ENCODE data around the gene OPRD1.
"Not testable (repeated sequence)": the region's sequence is repeated elsewhere in the genome, so short reads cannot be mapped to it uniquely, and the experiment has no call there.

Gene OPRD1

DNA sequence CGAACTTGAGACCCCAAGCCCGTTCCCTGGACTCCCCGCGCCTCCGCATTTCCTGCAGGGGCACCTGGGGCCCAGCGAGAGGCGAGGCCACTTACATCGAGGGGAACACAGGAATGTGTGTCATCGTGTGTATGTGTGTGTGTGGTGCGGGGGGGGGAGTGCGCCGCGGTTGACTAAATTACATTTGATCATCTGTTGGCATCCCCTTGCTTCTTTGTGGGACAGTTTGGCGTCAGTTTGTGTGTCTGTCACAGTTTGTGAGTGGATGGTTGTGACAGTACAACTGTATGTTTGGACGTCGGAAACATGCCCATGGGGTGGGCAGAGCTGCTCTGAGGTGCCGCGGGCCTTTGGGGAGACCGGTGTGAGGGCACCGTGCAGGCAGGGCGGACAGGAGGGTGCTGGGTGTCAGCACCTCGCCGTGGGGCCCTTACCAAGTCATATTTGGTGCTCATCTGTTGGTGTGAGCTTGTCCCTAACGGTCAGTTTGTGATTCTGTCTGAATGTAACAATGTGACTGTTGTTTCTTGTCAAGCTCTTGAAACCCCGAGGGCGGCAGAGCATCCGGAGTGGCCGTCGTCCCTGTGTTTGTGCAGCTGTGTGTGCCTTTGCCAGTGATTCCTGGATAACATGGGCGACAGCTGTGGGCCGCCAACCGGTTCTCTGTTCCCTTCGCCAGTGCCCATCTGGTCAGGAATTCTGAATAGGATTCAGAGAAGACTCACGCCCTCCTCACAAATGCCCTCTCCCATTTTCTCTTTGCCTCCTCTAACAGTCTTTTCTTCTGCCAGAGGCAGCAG is 899 bp downstream of the OPRD1 start:
- Mint-ChIP-seq H3K36me3 (no peaks in the 10 kb centered on the region), H3K27ac (no peak overlapping the region), H3K9me3 (no peaks in the 10 kb centered on the region), H3K4me3 (no peak overlapping the region), H3K27me3 (peaks cover 33% of the 10 kb centered on the region), H3K4me1 (peaks cover 6% of the 10 kb centered on the region)
- DNase-seq (ENCODE audit: low spot score in 2 of 2) = no peak
- ATAC-seq (ENCODE audit: low read depth) = no peak

- Mint-ChIP-seq H3K36me3 (no peaks in the 10 kb centered on the region), H3K27ac (no peak overlapping the region), H3K4me3 (no peak overlapping the region), H3K27me3 (peaks cover 39% of the 10 kb centered on the region), H3K4me1 (peaks cover 6% of the 10 kb centered on the region), H3K9me3 (no peaks in the 10 kb centered on the region)
- ATAC-seq (ENCODE audit: low read depth) (no peak), DNase-seq (ENCODE audit: low spot score in 2 of 2) (no peak)
Measured at GRCh38 chr1:28813931-28814465, 2.0 kb downstream of the OPRD1 start.

- no peak for ATAC-seq (ENCODE audit: low read depth)
Measured at GRCh38 chr1:28815533-28816185, 3.7 kb downstream of the OPRD1 start.

DNA sequence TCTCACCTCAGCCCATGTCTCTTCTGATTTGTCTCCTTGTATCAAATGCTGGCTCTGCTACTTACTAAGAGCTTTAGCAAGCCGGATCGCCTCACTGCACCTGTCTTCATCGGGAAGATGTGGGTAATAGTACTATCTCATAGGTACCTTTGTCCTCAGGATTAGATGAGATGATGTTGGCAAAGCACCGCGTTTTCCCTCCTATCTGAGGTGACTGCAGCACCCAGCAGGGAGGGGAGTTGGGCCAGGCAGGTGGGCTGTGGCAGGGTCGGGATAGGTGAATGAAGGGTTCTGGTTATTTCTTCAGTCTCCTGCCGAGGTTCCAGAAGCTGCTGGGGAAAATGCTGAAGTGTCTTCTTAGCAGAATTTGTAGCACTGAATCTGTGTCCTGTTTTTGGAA is 5.2 kb downstream of the OPRD1 start:
- no peak for DNase-seq (ENCODE audit: low spot score in 2 of 2)
- no peak overlapping the region for H3K4me3 Mint-ChIP-seq
- no peaks in the 10 kb centered on the region for H3K9me3 Mint-ChIP-seq
- H3K27ac Mint-ChIP-seq = no peak overlapping the region
- peaks cover 6% of the 10 kb centered on the region for H3K4me1 Mint-ChIP-seq
- peaks cover 27% of the 10 kb centered on the region for H3K27me3 Mint-ChIP-seq
- no peaks in the 10 kb centered on the region for H3K36me3 Mint-ChIP-seq
- ATAC-seq (ENCODE audit: low read depth) = no peak

More at GRCh38 chr1:28815533-28816185, 3.7 kb downstream of the OPRD1 start:
- H3K4me1 Mint-ChIP-seq = peaks cover 6% of the 10 kb centered on the region
- no peaks in the 10 kb centered on the region for H3K9me3 Mint-ChIP-seq
- H3K27me3 Mint-ChIP-seq = peaks cover 32% of the 10 kb centered on the region
- DNase-seq (ENCODE audit: low spot score in 2 of 2) = no peak
- no peak overlapping the region for H3K27ac Mint-ChIP-seq
- no peaks in the 10 kb centered on the region for H3K36me3 Mint-ChIP-seq
- no peak overlapping the region for H3K4me3 Mint-ChIP-seq

DNA sequence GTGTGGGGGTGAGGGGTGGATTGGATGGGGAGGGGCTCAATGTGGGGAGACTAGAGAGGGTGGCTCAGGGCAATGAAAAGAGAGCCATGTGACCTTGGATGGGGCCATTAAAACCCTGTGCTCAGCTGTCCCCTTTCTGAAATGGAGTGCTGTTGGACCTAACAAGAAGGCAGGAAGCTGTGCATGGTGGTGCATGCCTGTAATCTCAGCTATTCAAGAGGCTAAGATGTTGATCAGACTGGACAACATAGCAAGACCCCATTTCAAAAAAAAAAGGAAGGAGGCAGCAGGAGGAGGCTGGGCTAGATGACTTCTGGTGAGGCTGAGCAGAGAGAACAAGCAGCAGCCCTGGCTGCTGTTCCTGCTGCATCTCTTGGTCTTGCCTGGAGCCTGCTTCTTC is 7.0 kb downstream of the OPRD1 start:
- H3K27me3 Mint-ChIP-seq = peaks cover 20% of the 10 kb centered on the region
- H3K4me1 Mint-ChIP-seq = peaks cover 3% of the 10 kb centered on the region
- H3K27ac Mint-ChIP-seq = no peak overlapping the region
- H3K4me3 Mint-ChIP-seq = no peak overlapping the region
- H3K36me3 Mint-ChIP-seq = no peaks in the 10 kb centered on the region
- ATAC-seq (ENCODE audit: low read depth) (no peak), DNase-seq (ENCODE audit: low spot score in 2 of 2) (no peak)
- H3K9me3 Mint-ChIP-seq = no peaks in the 10 kb centered on the region

DNA sequence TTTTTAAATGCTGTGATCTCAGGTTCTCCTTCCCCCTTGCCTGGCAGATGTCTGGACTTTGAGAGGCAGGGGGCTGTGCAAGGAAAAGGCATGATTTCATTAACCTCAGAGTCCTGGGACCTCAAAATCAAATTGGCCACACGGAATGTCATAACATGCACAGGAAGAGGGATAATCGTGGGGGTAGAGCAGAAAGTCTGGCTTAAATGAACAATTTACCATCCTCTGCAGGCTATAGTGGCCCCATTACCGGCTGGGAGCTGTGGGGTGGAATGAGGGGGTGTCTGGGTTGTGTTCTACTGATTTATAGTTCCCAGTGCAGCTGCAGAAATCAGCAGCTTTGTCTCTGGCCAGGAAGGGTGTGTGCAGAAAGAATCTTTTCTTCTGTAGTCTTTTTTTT is 10.8 kb downstream of the OPRD1 start:
- Mint-ChIP-seq H3K4me1 (no peaks in the 10 kb centered on the region), H3K36me3 (no peaks in the 10 kb centered on the region), H3K4me3 (no peak overlapping the region), H3K27me3 (peaks cover 15% of the 10 kb centered on the region), H3K27ac (no peak overlapping the region), H3K9me3 (no peaks in the 10 kb centered on the region)
- DNase-seq (ENCODE audit: low spot score in 2 of 2) (no peak), ATAC-seq (ENCODE audit: low read depth) (no peak)

- H3K27me3 Mint-ChIP-seq = peaks cover 11% of the 10 kb centered on the region
- not testable (repeated sequence) for H3K27ac Mint-ChIP-seq; H3K4me1 Mint-ChIP-seq; H3K4me3 Mint-ChIP-seq; H3K36me3 Mint-ChIP-seq; ATAC-seq (ENCODE audit: low read depth); H3K9me3 Mint-ChIP-seq; DNase-seq (ENCODE audit: low spot score in 2 of 2)
Measured at GRCh38 chr1:28824061-28824460, 12.1 kb downstream of the OPRD1 start.

DNA sequence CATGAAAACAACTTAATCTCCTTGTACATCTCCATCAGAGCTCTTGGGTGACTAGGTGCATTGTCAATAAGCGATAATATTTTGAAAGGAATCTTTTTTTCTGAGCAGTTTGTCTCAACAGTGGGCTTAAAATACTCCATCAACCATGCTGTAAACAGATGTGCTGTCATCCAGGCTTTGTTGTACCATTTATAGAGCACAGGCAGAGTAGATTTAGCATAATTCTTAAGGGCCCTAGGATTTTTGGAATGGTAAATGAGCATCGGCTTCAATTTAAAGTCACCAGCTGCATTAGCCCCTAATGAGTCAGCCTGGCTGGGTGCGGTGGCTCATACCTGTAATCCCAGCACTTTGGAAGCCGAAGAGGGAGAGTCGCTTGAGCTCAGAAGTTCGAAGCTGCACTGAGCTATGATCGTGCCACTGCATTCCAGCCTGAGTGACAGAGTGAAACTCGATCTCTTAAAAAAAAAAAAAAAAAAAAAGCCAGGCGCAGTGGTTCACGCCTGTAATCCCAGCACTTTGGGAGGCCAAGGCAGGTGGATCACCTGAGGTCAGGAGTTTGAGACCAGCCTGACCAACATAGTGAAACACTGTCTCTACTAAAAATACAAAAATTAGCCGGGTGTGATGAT is 16.4 kb downstream of the OPRD1 start:
- not testable (repeated sequence) for H3K4me3 Mint-ChIP-seq; H3K36me3 Mint-ChIP-seq; ATAC-seq (ENCODE audit: low read depth); H3K27ac Mint-ChIP-seq; DNase-seq (ENCODE audit: low spot score in 2 of 2); H3K9me3 Mint-ChIP-seq; H3K4me1 Mint-ChIP-seq
- H3K27me3 Mint-ChIP-seq = peaks cover 12% of the 10 kb centered on the region

DNA sequence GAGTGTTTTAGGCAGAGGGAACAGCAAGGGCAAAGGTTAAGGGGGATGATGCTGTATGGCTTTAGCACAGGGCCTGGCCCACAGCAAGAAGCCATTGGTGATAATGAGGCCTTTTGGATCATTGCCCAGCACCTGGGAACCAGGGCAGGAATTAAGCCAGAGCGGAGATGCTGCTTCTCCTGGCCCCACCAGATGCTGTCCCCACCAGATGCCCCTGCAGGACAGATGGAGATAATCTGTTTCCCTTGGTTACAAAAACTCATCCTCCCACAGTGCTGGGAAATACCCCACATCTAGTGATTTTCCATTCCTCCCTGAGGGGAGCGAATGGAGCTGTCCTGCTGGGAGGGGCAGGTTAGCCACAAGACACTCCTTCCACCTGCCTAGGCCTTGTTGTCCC is 18.8 kb downstream of the OPRD1 start:
- Mint-ChIP-seq H3K36me3 (no peaks in the 10 kb centered on the region), H3K27ac (no peak overlapping the region), H3K27me3 (peaks cover 10% of the 10 kb centered on the region), H3K4me3 (no peak overlapping the region), H3K9me3 (no peaks in the 10 kb centered on the region), H3K4me1 (no peaks in the 10 kb centered on the region)
- ATAC-seq (ENCODE audit: low read depth) (no peak), DNase-seq (ENCODE audit: low spot score in 2 of 2) (no peak)

DNA sequence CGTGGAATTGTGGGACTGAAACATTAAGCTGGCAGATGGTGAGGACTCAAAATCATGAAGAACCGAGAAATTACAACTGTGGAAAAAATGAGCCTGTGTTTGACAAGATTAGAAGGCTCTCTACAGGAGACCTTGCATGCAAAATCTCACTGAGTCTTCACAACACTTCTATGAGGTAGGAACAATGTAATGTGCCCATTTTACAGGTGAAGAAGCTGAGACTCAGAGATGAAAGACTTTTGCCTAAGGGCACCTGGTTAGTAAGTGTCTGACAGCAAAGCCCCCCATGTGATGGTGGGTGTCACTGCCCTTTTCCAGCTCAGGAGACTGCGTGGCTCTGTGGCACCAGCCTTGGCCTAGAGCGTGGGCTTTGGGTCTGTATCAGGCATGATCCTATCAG is 21.0 kb downstream of the OPRD1 start:
- Mint-ChIP-seq H3K27me3 (peaks cover 5% of the 10 kb centered on the region), H3K4me3 (no peak overlapping the region), H3K9me3 (no peaks in the 10 kb centered on the region), H3K4me1 (no peaks in the 10 kb centered on the region), H3K27ac (no peak overlapping the region), H3K36me3 (no peaks in the 10 kb centered on the region)
- DNase-seq (ENCODE audit: low spot score in 2 of 2) = no peak
- no peak for ATAC-seq (ENCODE audit: low read depth)

- Mint-ChIP-seq H3K4me3 (no peak overlapping the region), H3K9me3 (no peaks in the 10 kb centered on the region), H3K27me3 (peaks cover 5% of the 10 kb centered on the region), H3K27ac (no peak overlapping the region), H3K4me1 (no peaks in the 10 kb centered on the region), H3K36me3 (no peaks in the 10 kb centered on the region)
- ATAC-seq (ENCODE audit: low read depth) (no peak), DNase-seq (ENCODE audit: low spot score in 2 of 2) (no peak)
Measured at GRCh38 chr1:28833381-28833780, 21.4 kb downstream of the OPRD1 start.

GRCh38 chr1:28835237-28835650 is 23.3 kb downstream of the OPRD1 start:
- no peaks in the 10 kb centered on the region for H3K9me3 Mint-ChIP-seq
- no peak for DNase-seq (ENCODE audit: low spot score in 2 of 2)
- H3K27ac Mint-ChIP-seq = no peak overlapping the region
- H3K27me3 Mint-ChIP-seq = peaks cover 4% of the 10 kb centered on the region
- ATAC-seq (ENCODE audit: low read depth) = no peak
- no peaks in the 10 kb centered on the region for H3K36me3 Mint-ChIP-seq
- no peaks in the 10 kb centered on the region for H3K4me1 Mint-ChIP-seq
- H3K4me3 Mint-ChIP-seq = no peak overlapping the region

DNA sequence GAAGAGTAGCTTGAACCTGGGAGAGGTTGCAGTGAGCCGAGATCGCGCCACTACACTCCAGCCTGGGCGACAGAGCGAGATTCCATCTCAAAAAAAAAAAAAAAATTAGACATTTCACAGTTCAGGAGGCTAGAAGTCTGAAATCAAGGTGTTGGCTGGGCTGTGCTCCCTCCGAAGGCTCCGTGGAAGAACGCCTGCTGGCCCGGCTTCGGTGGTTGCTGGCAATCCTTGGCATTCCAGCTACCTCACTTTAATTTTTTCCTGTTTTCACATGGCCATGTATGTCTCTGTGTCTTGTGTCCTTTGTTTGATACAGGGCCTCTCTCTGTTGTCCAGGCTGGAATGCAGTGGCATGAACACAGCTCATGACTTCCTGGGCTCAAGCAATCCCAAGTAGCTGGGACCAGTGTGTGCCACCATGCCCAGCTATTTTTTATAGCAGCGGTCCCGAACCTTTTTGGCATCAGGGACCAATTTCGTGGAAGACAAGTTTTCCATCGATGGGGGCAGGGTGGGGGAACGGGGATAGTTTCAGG is 24.5 kb downstream of the OPRD1 start:
- Mint-ChIP-seq H3K4me1 (no peaks in the 10 kb centered on the region), H3K36me3 (no peaks in the 10 kb centered on the region), H3K9me3 (no peaks in the 10 kb centered on the region), H3K27me3 (peaks cover 4% of the 10 kb centered on the region), H3K4me3 (no peak overlapping the region), H3K27ac (no peak overlapping the region)
- ATAC-seq (ENCODE audit: low read depth) (no peak), DNase-seq (ENCODE audit: low spot score in 2 of 2) (no peak)

DNA sequence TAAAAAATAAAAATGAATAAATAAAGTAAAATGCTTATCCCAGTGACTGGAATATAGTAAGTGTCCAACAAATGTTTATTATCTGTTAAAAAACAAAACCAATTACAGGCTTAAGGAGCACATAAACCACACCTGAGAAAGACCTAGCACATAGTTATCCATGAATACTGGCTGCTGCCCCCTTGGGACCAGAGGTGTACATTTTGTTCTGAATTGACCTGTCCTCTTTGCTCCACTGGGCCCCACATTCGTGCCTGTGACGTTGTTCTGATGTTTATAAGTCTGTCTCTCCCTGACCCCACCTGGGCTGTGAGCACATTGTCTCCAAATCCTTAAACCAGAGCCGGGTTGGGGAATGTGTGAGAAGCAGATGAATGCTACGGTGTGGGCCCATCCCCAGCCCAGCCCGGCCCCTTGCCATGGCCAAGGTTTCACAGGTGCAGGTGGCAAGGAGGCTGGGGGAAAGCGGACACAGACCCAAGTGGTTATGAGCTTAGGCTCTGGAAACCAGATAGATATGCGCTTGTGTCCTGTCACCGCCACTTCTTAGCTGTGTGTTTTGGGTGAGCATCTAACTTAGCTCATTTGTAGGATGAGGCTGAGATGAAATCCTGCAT is 29.1 kb downstream of the OPRD1 start:
- Mint-ChIP-seq H3K36me3 (no peaks in the 10 kb centered on the region), H3K27ac (no peak overlapping the region), H3K4me1 (peaks cover 4% of the 10 kb centered on the region), H3K9me3 (no peaks in the 10 kb centered on the region), H3K27me3 (peaks cover 8% of the 10 kb centered on the region), H3K4me3 (no peak overlapping the region)
- ATAC-seq (ENCODE audit: low read depth) (no peak), DNase-seq (ENCODE audit: low spot score in 2 of 2) (no peak)

Measured in memory B cell (primary cell).